ENCODE results near the gene GZMM. TPM values are rescaled to one million over a fixed set of nuclear protein-coding genes. Genes with fewer than 3 reads are reported as not detected.

The GZMM gene
- total RNA-seq, 1 donor from 2014 or later = not detected

- H3K36me3 ChIP-seq = no peaks in the 10 kb centered on the region
- no peak for DNase-seq (ENCODE audit: low spot score)
- H3K4me1 ChIP-seq = peaks cover 7% of the 10 kb centered on the region
- no peak for TF ChIP-seq EZH2phosphoT487 (IDR thresholded peaks at IDR 0.05)
- TF ChIP-seq EZH2 (IDR thresholded peaks at IDR 0.05) = no peak
- TF ChIP-seq CTCF (IDR thresholded peaks at IDR 0.05) = no peak
- no peak overlapping the region for H3K27ac ChIP-seq
- Mint-ChIP-seq H3K4me1 (peaks cover 16% of the 10 kb centered on the region), H3K36me3 (peaks cover 6% of the 10 kb centered on the region), H3K4me3 (no peak overlapping the region), H3K9me3 (no peaks in the 10 kb centered on the region), H3K27ac (no peak overlapping the region), H3K27me3 (ENCODE audit: insufficient read depth, low read depth) (peaks cover 13% of the 10 kb centered on the region)
- H3K4me3 ChIP-seq = no peak overlapping the region
- no peaks in the 10 kb centered on the region for H3K79me2 ChIP-seq (ENCODE audit: low read depth)
- H3K9ac ChIP-seq = no peak overlapping the region
- H4K20me1 ChIP-seq (ENCODE audit: low read depth) = no peaks in the 10 kb centered on the region
- peaks cover 19% of the 10 kb centered on the region for H3K27me3 ChIP-seq
- no peak overlapping the region for H2AFZ ChIP-seq (replicated peaks)
- no peaks in the 10 kb centered on the region for H3K9me3 ChIP-seq (ENCODE audit: low read depth)
- H3F3A ChIP-seq (ENCODE audit: low read depth) = peaks cover 13% of the 10 kb centered on the region
- no peak overlapping the region for H3K4me2 ChIP-seq
Observed at GRCh38 chr19:555474-555808, 11.6 kb downstream of the GZMM start.

DNA sequence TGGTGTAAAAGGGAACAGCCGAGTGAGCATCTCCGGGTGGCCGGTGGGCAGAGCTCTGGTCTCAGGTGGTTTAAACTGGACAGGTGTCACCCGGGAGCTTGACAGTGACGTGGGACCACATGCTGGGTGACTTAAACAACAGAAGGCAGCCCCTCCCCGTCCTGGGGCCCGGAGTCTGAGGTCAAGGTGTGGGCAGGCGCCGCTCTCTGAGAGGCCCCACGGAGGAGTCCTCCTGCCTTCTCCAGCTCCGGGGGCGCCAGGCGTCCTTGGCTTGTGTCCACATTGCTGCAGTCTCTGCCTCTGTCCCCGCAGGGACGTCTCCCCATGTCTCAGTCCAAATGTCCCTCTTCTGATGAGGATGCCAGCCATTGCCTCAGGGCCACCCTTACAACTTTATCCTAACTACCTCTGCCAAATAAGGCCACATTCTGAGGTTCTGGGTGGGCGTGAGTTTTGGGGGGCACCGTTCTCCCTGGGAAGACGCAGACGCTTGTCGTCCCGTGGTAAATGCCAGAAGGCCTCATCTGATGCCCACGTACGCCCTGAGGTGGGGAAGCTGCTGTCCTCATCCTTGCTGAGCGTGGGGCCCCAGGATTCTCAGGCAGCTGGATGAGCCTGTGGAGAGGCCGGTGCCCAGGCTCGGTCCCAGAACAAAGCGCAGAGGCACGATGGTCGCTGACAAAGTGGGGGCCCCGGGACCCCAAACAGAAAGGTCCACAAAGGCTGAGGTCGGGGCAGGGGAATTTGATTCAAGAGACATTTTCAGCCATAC, 12.9 kb downstream of the GZMM start:
- no peaks in the 10 kb centered on the region for H3K36me3 ChIP-seq
- H3K79me2 ChIP-seq (ENCODE audit: low read depth) = no peaks in the 10 kb centered on the region
- H3K27me3 ChIP-seq = peaks cover 8% of the 10 kb centered on the region
- Mint-ChIP-seq H3K4me3 (no peak overlapping the region), H3K4me1 (peaks cover 11% of the 10 kb centered on the region), H3K27me3 (ENCODE audit: insufficient read depth, low read depth) (peaks cover 11% of the 10 kb centered on the region), H3K36me3 (peaks cover 10% of the 10 kb centered on the region), H3K27ac (no peak overlapping the region), H3K9me3 (peaks cover 5% of the 10 kb centered on the region)
- no peaks in the 10 kb centered on the region for H3K9me3 ChIP-seq (ENCODE audit: low read depth)
- peaks cover 5% of the 10 kb centered on the region for H3K4me1 ChIP-seq
- no peak overlapping the region for H3K4me3 ChIP-seq
- H3K4me2 ChIP-seq = no peak overlapping the region
- H3F3A ChIP-seq (ENCODE audit: low read depth) = peaks cover 6% of the 10 kb centered on the region
- no peak overlapping the region for H3K9ac ChIP-seq
- DNase-seq (ENCODE audit: low spot score) = no peak
- H2AFZ ChIP-seq (replicated peaks) = no peak overlapping the region
- TF ChIP-seq EZH2 (IDR thresholded peaks at IDR 0.05) (no peak), EZH2phosphoT487 (IDR thresholded peaks at IDR 0.05) (no peak), CTCF (IDR thresholded peaks at IDR 0.05) (no peak)
- no peak overlapping the region for H3K27ac ChIP-seq
- no peaks in the 10 kb centered on the region for H4K20me1 ChIP-seq (ENCODE audit: low read depth)

- no peak overlapping the region for H3K27ac ChIP-seq
- no peak for TF ChIP-seq CTCF (IDR thresholded peaks at IDR 0.05)
- no peak for TF ChIP-seq EZH2phosphoT487 (IDR thresholded peaks at IDR 0.05)
- no peak for TF ChIP-seq EZH2 (IDR thresholded peaks at IDR 0.05)
Observed at GRCh38 chr19:558770-559439, 15.1 kb downstream of the GZMM start.

More at GRCh38 chr19:558770-559439, 15.1 kb downstream of the GZMM start:
- no peak for DNase-seq (ENCODE audit: low spot score)
- H3K79me2 ChIP-seq (ENCODE audit: low read depth) = no peaks in the 10 kb centered on the region
- Mint-ChIP-seq H3K27me3 (ENCODE audit: insufficient read depth, low read depth) (peaks cover 8% of the 10 kb centered on the region), H3K4me3 (no peak overlapping the region), H3K4me1 (peaks cover 11% of the 10 kb centered on the region), H3K9me3 (peaks cover 19% of the 10 kb centered on the region), H3K27ac (no peak overlapping the region), H3K36me3 (peaks cover 23% of the 10 kb centered on the region)
- peaks cover 5% of the 10 kb centered on the region for H3K4me1 ChIP-seq
- no peak overlapping the region for H3K9ac ChIP-seq
- H3K36me3 ChIP-seq = no peaks in the 10 kb centered on the region
- no peaks in the 10 kb centered on the region for H4K20me1 ChIP-seq (ENCODE audit: low read depth)
- no peaks in the 10 kb centered on the region for H3K27me3 ChIP-seq
- no peak overlapping the region for H3K4me2 ChIP-seq
- no peaks in the 10 kb centered on the region for H3K9me3 ChIP-seq (ENCODE audit: low read depth)
- H2AFZ ChIP-seq (replicated peaks) = no peak overlapping the region
- no peaks in the 10 kb centered on the region for H3F3A ChIP-seq (ENCODE audit: low read depth)
- no peak overlapping the region for H3K4me3 ChIP-seq

All from neural progenitor cell (in vitro differentiated cells).